Stimulated activated CD4-positive, alpha-beta T cell treated with anti-CD3 and anti-CD28 coated beads, Interleukin-1b, Interleukin-23, amount 100 ng/mL, for 24 hours (primary cell): Measurements from ENCODE around the gene SPI1.
A peak's percentile ranks its signal among the peaks of the same experiment; 100 is the strongest.

Experiments
- DNase-seq, 4 experiments: peaks; one replicate each; pipeline ENCODE4 v3.0.0-alpha.2; 2020; ENCODE audit warnings: low read depth in 4 of 4, low spot score in 1 of 4

SPI1 gene

GRCh38 chr11:47389577-47390421 lies 11.5 kb upstream of the SPI1 start:
- no peak for DNase-seq

GRCh38 chr11:47388697-47389576 lies 10.6 kb upstream of the SPI1 start:
- no peak for DNase-seq

- no peak for DNase-seq
Measured at GRCh38 chr11:47387944-47388696, 9.8 kb upstream of the SPI1 start.

GRCh38 chr11:47384498-47384897 lies 6.2 kb upstream of the SPI1 start:
- DNase-seq: no peak

DNA sequence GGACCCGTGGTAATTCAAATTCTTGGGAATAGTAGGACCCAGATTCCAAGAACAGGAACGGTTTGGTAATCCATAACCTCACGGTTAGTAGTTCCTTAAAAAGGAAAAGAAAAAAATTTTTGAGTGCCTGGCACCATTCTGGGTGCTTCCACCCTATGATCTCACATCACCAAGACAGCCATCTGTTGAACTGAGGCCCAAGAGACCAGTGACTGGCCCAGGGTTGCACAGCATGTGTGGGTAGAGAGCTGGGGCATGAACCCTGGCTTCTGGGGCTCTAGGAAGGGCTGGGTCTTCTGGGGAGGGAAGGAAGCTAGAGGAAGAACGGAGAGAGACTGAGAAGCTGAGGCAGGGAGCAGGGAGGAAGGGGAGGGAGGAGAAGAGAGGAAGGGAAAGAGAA lies 4.7 kb upstream of the SPI1 start:
- DNase-seq: no peak

DNA sequence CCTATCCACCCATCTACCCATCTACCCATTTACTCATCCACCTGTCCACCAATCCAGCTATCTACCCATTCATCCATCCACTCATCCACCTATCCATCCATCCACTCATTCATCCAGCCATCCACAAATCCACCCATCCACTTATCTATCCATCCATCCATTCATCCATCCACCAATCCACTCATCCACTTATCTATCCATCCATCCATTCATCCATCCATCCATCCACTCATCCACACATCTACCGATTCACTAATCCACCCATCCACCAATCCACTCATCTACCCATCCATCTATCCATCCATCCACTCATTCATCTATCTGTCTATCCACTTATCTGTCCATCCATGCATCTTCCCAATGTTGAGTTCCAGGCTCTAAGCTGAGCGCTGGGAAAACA lies 1.7 kb upstream of the SPI1 start:
- no peak for DNase-seq

DNA sequence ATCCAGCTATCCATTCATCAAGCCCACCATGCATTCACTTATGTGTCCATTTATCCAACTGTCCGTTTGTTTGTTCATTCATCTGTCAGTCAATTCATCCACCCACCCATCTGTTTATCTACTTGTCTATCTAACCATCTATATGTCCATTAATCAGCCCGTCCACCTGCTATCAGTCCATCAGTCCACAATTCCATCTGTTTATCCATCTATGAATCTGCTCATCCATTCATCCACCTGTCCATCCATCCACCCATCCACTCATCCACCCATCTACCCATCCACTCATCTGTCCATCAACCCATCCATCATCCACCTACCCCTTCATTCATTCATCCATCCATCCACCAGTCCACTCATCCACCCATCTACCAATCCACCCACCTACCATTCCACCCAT lies 970 bp upstream of the SPI1 start:
- DNase-seq: no peak

DNA sequence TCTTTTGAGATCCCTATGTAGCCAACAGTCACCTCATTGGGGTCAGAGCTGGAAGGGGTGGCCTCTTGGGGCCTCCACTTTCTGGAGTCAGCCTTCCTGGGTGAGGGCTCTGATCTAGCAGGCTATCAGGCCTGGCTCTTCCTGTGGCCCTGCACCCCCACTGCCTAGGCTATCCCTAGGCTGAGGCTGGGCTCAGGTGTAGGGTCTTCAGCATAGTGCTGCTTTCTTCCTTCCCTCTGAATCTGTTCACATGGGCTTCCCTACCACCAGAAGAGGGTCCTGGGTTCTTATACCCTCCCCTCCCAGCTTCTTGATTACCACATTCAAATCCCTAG lies 456 bp upstream of the SPI1 start:
- no peak for DNase-seq

DNA sequence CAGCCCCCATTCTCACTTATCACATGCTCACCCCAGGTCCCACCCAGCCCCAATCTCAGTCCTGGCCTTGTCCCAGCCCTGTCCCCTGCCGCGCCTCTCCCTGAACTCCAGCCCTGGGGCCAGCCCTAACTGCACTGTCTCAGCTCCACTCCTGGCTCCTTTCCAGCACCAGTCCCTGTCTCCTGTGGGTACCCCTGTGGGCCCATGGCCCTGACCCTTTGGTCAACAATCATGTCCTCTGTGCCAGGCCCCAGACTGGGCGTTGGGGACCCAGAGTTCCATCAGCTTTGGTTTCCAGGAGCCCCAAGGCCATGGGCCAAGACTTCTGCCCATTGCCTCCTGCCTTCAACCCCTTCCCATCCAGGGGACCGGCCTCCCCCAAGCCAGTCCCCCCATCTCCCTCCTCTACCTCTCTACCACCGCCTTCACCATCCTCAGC lies 757 bp downstream of the SPI1 start:
- no peak for DNase-seq

DNA sequence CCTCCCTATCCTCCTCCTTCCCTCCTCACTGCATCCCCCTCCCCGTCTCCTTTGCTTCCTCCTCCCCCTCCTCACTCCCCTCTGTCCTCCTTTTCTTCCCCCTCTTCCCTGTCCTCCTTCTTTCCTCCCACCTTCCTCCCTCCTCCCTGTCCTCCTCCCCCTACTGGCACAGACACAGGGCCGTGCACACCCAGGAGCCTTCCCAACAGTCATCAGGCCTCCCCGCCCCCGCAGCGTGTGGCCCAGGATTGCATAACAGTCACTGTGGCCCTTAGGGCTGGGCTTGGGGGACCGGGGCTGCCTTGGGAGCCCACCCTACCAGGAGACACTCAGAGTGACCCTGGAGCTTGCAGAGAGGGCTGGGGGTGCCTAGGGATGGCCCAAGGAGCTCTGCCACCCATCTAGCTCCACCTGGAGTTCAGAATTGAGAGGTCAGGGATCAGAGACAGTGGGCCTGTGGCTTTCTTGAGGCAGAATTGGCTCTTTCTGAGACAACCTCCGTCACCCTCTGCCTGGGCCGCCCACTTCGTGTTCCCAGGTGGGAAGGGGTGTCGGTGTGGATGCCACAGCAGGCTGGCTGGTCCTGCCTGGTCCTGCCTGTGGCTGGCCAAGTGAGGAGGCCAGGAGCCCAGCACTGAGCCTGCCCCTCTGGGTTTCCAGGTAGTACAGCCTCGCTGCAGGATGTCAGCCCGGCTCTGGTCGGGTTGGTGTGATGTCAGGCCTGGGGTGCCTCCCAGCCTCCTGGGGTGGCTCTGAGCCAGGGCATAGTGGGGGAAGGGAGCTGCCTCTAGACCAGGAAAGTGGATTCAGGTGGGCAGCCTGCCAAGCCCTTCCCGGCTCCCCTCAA lies 1.6 kb downstream of the SPI1 start:
- no peak for DNase-seq

DNA sequence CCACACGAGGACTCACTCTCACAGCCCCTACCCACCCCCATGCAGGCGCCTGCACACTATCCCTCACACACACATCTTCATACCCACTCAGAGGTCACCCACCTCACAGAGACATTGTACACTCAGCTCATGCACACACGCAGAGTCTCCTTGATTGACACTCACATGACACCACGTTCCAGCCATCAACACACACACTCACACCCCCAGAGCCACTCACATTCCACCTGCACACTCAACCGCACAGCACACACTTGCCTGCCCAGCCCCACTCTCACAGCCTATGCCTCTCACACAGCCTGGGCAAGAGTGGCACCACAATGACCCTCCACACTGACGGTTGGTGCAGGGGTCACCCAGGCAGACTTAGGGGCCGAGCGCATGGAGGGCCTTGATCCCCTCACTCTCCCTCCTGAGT lies 2.2 kb downstream of the SPI1 start:
- DNase-seq: no peak

DNA sequence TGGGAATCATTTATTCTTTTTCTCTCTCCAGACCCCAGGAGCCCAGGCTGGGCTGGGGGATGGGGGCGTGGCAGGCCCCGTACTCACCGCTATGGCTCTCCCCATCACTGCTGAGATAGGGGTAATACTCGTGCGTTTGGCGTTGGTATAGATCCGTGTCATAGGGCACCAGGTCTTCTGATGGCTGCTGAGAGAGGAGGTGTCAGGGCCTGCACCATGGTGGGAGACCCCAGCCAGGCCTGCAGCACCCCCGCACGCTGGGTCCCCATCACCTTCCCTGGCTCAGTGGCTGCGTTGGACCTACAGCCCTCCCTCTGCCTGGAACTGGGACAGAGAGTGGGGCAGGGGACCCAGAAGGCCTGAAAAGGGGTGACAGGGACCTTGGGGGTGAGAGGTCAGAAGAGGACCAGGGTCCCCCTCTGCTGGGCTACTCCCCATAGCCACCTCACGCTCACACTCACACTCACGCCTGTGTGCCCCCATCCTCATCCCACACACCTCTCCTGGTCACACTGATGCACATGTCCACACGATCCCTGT lies 2.7 kb downstream of the SPI1 start:
- DNase-seq: no peak

- DNase-seq: no peak
Measured at GRCh38 chr11:47375020-47375419, 3.3 kb downstream of the SPI1 start.

DNA sequence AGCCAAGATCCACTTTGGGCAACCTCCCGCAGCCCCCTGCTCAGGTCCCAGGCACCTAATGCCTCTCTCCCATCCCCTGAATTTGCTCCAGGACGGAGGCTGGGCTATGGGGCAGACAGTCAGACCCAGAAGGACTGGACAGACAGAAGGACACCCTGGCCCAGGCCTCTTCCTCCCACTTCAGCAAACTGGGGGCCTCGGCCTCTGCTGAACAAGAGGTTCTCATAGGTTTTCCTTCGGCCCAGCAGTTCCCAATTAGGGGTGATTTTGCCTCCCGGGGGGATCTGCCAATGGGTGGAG lies 3.7 kb downstream of the SPI1 start:
- DNase-seq: no peak

DNA sequence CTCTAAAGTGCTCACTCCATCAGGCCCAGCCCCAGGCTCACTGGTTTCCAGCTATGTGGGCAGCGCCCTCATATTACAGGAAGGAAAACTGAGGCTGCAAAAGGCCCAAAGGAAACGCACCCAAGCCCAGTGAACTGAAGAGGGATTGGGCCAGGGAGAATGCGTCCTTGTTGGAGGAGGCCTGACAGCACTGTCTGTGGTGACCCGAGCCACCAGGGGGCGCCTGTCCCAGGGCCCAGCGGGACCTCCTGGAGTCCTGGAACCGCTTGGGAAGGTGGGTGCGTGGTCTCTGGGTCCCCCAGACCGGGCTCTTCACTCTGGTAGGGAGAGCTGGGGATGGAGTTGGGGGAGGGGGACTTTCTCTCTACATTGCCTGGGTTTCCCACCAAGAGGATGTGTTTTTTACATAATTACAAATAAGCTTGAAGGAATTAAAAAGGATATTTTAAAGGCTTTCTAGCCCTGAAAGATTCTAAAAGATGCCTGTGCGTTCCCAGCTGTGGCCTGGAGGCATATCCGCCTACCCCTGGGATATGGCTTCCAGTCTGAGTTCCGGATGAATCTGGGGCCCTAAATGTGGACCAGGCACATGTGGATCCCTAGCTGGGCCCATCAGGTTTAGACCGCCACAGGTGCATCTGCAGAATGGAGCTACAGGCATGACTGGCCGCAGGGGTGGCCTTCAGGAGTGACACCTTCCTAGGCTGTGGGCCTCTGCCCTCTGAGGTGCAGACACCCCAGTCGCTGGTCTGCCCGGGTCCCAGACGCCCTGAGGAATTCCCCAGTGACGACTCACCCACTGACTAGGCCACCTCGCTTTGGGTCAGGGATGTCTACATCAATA lies 4.2 kb downstream of the SPI1 start:
- DNase-seq: peak; percentile 76 to 80 (median 77)

GRCh38 chr11:47372422-47372821 lies 5.9 kb downstream of the SPI1 start:
- DNase-seq: no peak

DNA sequence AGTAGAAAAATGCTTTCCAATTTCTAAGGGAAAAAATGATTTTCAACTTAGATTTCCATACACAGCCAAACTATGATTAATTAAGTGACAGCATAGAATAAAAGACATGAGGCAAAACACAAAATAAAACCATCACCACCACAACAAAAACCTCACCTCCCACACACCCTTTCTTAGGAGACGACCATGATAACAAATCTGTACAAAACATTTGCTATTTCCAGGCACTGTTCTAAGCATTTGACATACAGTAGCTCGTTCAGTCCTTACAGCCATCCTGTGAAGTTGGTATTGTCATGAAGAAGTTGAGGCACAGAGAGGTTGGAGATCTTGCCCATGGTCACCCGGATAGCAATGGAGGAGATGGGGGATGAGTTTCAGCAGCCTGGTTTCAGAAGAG lies 8.7 kb downstream of the SPI1 start:
- peak in 1 of 4 experiments; percentile 23 for DNase-seq

DNA sequence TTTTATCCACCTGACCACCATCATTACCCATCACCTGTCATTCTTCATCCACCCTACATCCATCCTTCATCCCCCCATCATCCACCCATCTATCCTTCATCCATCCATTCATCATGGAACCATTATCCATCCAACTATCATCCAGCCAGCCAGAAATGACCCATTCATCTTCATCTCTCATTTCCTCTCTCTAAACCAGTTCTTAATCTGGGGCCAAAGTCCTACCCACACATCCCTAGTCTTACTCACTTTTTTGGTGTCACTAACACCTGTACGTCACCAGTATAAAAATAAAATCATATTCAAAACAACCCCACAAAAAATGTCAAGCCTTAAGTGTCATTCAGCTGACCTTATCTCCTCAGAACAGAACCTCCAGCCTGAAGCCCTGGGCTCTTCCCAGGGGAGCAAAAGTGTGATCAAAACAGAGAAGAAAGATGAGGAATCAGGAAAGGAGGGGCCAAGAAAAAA lies 12.3 kb downstream of the SPI1 start:
- DNase-seq: no peak

DNA sequence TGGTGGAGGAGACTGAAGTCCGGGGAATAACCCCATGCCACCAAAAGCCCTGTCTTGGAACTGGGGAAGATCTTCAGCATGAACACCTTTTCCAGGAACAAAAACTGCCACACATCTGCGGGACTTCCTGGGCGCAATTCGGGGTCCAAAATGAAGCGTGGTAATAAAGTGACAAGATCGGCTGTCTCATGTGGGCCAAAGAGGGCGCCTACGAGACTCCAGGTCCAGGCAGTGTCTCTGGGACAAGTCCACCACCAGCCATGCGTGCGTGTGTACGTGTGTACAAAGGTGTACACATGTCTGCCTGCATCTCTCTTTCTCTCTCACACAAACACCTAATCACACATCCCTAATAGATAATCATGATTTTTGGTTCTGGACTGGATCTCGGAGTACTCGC lies 16.9 kb downstream of the SPI1 start:
- no peak for DNase-seq

DNA sequence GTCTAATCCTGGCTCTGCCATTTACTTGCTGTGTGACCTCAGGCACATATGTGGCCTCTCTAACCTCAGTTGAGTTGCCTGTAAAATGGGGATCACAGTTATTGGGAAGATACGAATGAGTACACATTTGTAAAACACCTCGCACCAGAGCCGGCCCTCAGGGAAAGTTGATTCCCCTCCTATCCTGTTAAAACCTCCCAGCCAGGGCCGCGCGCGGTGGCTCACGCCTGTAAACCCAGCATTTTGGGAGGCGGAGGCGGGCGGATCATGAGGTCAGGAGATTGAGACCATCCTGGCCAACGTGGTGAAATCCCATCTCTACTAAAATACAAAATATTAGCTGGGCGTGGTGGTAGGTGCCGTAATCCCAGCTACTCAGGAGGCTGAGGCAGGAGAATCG lies 18.0 kb downstream of the SPI1 start:
- no peak for DNase-seq
